HG03457 (cell line): ENCODE measurements around the gene CD300LB.
"Not testable (repeated sequence)": the region's sequence is repeated elsewhere in the genome, so short reads cannot be mapped to it uniquely, and the experiment has no call there.

Source experiments
- ATAC-seq: cut with Tn5 transposase; IDR thresholded peaks from one replicate; pipeline ENCODE4 v1.9.1; 2021; ENCODE audit warnings: moderate number of reproducible peaks; ENCODE audit not compliant: unreplicated experiment

The CD300LB gene

DNA sequence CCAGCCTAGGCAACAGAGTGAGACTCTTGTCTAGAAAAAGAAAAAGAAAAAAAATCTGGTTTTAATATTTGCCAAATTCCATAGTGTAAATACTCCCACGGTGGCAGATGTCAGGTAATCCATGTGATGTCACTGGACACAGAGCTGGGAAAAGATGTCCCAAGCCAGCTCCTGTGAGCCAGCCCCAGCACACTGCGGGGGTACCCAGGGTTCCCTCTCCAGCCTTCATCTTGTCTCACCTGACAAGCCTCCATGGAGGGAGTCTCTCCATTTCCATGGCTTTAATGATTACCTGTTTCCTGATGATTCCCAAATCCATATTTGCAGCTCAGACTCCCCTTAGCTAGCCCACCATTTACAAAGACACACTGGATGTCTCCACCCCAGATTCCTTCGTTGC is 4.6 kb downstream of the CD300LB start:
- no peak for ATAC-seq

- ATAC-seq, result no peak
These were observed 5.4 kb downstream of the CD300LB start for GRCh38 chr17:74525781-74526288.

- ATAC-seq, result no peak
These were observed 5.9 kb downstream of the CD300LB start for GRCh38 chr17:74525465-74525725.

GRCh38 chr17:74524653-74525464 is 6.4 kb downstream of the CD300LB start:
- ATAC-seq, result no peak

- no peak for ATAC-seq
These were observed 8.0 kb downstream of the CD300LB start for GRCh38 chr17:74523308-74523707.

DNA sequence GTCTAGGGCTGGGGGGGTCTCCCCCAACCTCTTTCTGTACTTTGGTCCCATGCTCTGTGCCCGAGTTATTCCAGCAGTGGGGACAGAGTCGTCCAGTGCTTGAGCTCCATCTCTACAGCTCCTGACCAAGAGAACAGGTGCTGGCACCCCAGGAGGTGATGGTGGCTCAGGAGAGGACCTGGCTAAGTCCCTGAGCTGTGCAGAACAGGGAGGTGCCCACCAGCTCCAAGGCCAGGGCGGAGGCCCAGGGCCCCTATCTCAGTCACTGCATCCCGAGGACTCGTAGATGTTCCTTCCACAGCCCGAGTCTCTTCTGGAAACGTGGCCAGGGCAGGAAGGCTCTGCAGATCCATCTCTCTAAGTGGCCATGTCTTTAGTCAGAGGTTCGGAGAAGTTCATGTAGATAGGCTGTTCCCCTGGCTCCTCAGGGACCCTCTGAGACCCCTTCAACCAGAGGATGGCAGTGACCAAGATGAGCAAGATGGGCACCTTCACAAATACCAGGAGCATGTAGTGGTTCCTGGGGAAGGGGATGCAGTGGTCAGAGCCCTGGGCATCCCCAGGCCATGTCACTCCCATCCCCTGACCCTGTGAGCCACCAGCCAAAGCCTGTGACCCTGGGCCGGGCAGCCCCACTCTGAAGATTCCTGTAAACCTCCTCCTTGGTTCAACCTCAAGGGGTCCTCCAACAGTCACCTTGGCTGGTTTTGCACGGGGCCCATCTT is 8.7 kb downstream of the CD300LB start:
- no peak for ATAC-seq

DNA sequence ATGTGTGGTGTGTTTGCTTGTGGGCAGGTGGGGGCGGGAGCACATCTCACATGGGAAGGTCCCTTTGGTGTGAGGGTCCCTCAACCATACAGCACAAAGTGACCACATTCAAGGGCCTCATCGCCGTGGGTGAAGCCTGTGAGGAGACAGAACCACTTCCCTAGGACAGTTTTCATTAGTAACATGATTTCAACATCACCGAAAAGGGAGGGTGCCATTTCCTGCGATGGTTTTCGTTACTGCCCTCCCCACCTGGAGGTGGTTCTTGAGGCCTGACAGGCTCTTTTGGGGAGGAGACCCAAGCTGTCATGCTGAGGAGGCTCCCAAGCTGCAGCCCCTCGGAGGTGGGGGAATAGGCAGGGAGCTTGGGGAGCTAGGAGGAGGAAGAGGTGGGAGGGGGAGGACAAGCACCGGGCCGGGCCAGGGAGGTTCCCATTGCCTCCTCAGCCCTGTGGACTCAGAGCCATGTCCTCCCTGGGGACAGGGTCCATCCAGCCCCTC is 9.5 kb downstream of the CD300LB start:
- ATAC-seq, result no peak

DNA sequence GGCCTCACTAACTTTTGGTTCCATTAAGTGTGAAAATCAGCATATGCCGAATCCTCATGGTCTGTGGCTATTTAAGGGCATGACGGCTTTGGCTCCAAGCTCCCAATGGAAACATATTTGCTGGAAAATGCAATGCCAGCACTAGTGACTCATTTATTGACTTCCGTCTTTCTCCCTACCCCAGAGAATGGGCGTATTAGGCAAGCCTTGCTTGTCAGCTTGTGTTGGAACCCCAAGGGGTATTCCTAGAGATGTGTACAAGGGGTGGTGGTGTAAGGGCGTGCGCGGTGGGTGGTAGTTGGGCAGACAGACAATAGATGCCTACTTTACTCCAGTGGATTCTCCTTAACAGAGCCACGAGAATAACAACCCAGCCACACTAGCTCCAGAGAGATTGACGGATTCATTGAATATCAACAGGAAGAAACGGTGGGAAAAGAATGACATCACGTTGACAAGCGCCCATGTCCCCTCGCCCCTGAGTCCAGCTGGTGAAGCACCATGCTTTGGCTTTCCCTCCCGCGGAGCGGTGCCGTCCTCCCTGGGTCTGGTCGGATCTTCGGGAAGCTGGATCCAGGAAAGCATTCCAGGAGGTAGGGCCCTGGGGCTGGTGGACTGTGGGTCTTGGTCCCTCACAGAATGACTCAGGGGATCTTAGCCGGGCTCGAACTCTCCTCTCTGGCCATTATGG is 10.3 kb downstream of the CD300LB start:
- no peak for ATAC-seq

DNA sequence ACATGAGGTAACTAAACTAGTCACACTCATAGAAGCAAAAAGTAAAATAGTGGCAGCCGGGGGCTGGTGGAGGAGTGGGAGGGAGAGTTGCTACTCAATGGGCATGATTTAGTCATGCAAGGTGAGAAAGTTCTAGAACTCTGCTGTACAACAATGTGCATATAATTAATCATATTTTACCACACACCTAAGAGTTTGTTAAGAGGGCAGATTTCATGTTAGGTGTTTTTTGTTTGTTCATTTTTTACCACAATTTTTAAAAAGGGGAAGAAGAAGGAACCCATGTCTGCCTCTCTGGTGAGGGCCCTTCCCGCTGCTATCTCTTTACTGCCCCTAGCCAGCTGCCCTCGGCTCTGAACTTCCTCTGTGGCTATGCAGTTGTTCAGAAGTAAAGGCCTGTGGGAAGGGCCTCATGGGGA is 11.2 kb downstream of the CD300LB start:
- no peak for ATAC-seq

GRCh38 chr17:74518413-74518981 is 12.8 kb downstream of the CD300LB start:
- not testable (repeated sequence) for ATAC-seq

DNA sequence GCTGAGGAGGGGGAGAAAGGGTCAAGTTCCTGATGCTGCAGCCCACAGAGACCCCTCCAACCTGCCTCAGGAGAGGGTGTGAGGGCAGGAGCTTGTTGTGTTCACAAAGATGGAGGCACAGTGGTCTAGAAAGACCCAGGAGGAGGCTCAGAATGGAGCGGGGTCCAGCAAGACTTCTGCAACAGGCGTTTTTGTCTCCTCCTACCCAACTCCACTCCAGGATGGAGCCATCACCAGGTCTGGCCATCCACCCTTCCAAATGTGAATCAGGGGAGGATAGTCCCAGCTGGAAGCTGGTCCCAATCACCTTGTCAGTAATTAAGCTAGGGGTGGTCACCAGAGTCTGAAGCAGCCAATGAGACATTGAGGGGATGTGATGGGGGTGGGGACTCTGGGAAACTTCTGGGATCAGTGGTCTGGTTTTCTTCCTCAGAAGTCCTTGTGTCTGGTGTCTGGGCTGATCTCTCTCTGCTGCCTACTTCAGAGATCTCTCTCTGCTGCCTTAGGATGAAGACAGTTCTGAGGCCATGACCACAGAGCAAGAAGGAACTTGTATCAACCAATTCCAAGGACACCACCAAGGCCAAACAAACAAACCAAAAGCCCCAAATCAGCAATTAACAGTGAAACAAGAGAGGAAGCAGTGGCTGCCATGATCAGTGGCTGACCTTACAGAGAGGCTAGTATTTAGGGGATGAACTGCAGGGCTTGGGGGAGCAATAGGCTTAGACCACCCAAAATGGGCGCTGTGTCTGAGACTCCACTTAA is 14.5 kb downstream of the CD300LB start:
- ATAC-seq, result no peak

DNA sequence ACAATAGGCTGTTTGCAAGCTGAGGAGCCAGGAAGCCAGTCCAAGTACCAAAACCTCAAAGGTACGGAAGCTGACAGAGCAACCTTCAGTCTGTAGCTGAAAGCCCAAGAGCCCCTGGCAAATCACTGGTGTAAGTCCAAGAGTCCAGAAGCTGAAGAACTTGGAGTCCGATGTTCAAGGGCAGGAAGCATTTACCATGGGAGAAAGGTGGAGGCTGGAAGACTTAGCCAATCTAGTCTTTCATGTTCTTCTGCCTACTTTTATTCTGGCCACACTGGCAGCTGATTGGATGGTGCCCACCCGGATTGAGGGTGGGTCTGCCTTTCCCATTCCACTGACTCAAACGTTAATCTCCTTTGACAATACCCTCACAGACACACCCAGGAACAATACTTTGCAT is 15.3 kb downstream of the CD300LB start:
- no peak for ATAC-seq

DNA sequence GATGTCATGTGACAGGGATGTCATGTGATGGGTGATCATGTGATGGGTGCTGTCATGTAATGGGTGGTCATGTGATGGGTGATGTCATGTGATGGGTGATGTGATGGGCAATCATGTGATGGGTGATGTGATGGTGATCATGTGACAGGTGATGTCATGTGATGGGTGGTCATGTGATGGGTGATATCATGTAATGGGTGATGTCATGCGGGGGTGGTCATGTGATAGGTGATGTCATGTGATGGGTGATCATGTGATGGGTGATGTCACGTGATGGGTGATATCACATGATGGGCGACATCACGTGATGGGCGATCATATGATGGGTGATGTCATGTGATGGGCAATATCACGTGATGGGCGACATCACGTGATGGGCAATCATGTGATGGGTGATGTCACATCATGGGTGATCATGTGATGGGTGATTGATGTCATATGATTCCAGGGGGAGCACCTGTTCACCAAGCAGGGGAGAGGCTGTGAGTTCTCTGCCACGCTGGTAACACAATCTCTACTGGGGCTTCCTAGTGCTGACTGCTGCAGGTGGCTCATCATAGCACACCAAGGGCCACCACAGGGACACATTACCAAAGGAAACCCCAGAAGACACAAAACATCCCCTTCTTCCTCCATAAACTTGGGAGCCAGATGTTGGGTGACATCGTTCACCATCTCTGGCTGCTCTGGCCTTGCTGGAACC is 16.5 kb downstream of the CD300LB start:
- no peak for ATAC-seq

DNA sequence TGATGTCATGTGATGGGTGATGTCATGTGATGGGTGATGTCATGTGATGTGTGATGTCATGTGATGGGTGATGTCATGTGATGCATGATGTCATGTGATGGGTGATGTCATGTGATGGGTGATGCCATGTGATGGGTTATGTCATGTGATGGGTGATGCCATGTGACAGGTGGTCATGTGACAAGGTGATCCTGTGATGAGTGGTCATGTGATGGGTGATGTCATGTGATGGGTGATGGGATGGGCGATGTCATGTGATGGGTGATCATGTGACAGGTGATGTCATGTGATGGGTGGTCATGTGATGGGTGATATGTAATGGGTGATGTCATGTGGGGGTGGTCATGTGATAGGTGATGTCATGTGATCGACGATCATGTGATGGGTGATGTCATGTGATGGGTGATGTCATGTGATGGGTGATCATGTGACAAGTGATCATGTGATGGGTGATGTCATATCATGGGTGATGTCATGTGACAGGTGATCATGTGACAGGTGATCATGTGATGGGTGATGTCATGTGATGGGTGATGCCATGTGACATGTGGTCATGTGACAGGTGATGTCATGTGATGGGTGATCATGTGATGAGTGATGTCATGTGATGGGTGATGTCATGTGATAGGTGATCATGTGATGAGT is 17.2 kb downstream of the CD300LB start:
- no peak for ATAC-seq

GRCh38 chr17:74512624-74513091 is 18.6 kb downstream of the CD300LB start:
- no peak for ATAC-seq

GRCh38 chr17:74512036-74512435 is 19.2 kb downstream of the CD300LB start:
- ATAC-seq, result no peak

- ATAC-seq, result no peak
These were observed 23.1 kb downstream of the CD300LB start for GRCh38 chr17:74508156-74508555.

DNA sequence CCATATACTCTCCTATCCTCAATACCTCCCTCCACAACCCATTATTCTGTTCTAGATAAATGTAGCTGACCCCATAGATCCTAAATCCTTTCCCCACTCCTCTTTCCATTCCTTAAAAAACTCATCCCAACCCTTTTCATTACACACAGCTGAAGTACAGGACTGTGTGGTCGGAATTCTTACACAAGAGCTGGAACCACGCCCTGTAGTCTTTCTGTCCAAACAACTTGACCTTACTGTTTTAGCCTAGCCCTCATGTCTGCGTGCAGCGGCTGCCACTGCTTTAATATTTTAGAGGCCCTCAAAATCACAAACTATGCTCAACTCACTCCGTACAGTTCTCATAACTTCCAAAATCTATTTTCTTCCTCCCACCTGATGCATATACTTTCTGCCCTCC is 27.3 kb downstream of the CD300LB start:
- not testable (repeated sequence) for ATAC-seq

GRCh38 chr17:74502861-74503260 is 28.4 kb downstream of the CD300LB start:
- ATAC-seq, result no peak
